Renal cortex interstitium (tissue), 15 donors: ENCODE measurements around the gene PSMD8. TPM values are rescaled to one million over a fixed set of nuclear protein-coding genes. Genes with fewer than 3 reads are reported as not detected.
"Not testable (repeated sequence)": the region's sequence is repeated elsewhere in the genome, so short reads cannot be mapped to it uniquely, and the experiment has no call there.

Experiments
- DNase-seq, 11 donors: peaks; one replicate each; pipeline ENCODE4 v3.0.0-alpha.2; 2013; ENCODE audit warnings: low read depth in 9 of 11, low spot score in 4 of 11; ENCODE audit errors: extremely low read depth in 1 of 11
- long read RNA-seq, 16 experiments: transcript quantifications; one replicate each; lab custom pipeline, GENCODE V29; 2026
- polyA plus RNA-seq, 3 donors: library from polyadenylated mRNA; unstranded; fragments of 120-200 nt; gene quantifications; one replicate each; pipeline ENCODE4 v1.2.1, GENCODE V29; 2013; ENCODE audit not compliant: insufficient read length in 3 of 3

Gene PSMD8
- 100 to 1,000 TPM; 152 to 180 (median 155) TPM for polyA plus RNA-seq
- long read RNA-seq, donor 1, transcript PSMD8-208 (6 exons, 771 nt) = minor isoform, 6 of 102 reads
- long read RNA-seq, donor 1, transcript PSMD8-201 (7 exons, 1,553 nt) = major isoform, 70 of 102 reads
- long read RNA-seq, donor 1, partial matches to known transcripts = 25 of 102 reads
- long read RNA-seq, donor 1, other reads (novel, unspliced or antisense) = 0 of 102 reads
- long read RNA-seq, donor 2, transcript PSMD8-208 (6 exons, 771 nt) = minor isoform, 8 of 117 reads
- long read RNA-seq, donor 2, transcript PSMD8-201 (7 exons, 1,553 nt) = major isoform, 86 of 117 reads
- long read RNA-seq, donor 2, partial matches to known transcripts = 23 of 117 reads
- long read RNA-seq, donor 2, other reads (novel, unspliced or antisense) = 0 of 117 reads
- long read RNA-seq, donor 3, transcript PSMD8-201 (7 exons, 1,553 nt) = major isoform, 133 of 208 reads
- long read RNA-seq, donor 3, transcript PSMD8-208 (6 exons, 771 nt) = minor isoform, 9 of 208 reads
- long read RNA-seq, donor 3, partial matches to known transcripts = 65 of 208 reads
- long read RNA-seq, donor 3, other reads (novel, unspliced or antisense) = 0 of 208 reads
- long read RNA-seq, donor 4, transcript PSMD8-201 (7 exons, 1,553 nt) = major isoform, 82 of 127 reads
- long read RNA-seq, donor 4, transcript PSMD8-208 (6 exons, 771 nt) = minor isoform, 7 of 127 reads
- long read RNA-seq, donor 4, partial matches to known transcripts = 38 of 127 reads
- long read RNA-seq, donor 4, other reads (novel, unspliced or antisense) = 0 of 127 reads
- long read RNA-seq, donor 5, transcript PSMD8-201 (7 exons, 1,553 nt) = major isoform, 163 of 222 reads
- long read RNA-seq, donor 5, partial matches to known transcripts = 53 of 222 reads
- long read RNA-seq, donor 5, other reads (novel, unspliced or antisense) = 0 of 222 reads
- long read RNA-seq, donor 6, transcript PSMD8-201 (7 exons, 1,553 nt) = major isoform, 64 of 117 reads
- long read RNA-seq, donor 6, transcript PSMD8-208 (6 exons, 771 nt) = minor isoform, 8 of 117 reads
- long read RNA-seq, donor 6, partial matches to known transcripts = 44 of 117 reads
- long read RNA-seq, donor 6, other reads (novel, unspliced or antisense) = 0 of 117 reads
- long read RNA-seq, donor 7, transcript PSMD8-208 (6 exons, 771 nt) = minor isoform, 6 of 154 reads
- long read RNA-seq, donor 7, transcript PSMD8-201 (7 exons, 1,553 nt) = major isoform, 110 of 154 reads
- long read RNA-seq, donor 7, partial matches to known transcripts = 38 of 154 reads
- long read RNA-seq, donor 7, other reads (novel, unspliced or antisense) = 0 of 154 reads
- long read RNA-seq, donor 8, transcript PSMD8-208 (6 exons, 771 nt) = minor isoform, 14 of 239 reads
- long read RNA-seq, donor 8, transcript PSMD8-201 (7 exons, 1,553 nt) = major isoform, 159 of 239 reads
- long read RNA-seq, donor 8, partial matches to known transcripts = 66 of 239 reads
- long read RNA-seq, donor 8, other reads (novel, unspliced or antisense) = 0 of 239 reads
- long read RNA-seq, donor 9, transcript PSMD8-201 (7 exons, 1,553 nt) = major isoform, 104 of 154 reads
- long read RNA-seq, donor 9, partial matches to known transcripts = 46 of 154 reads
- long read RNA-seq, donor 9, other reads (novel, unspliced or antisense) = 0 of 154 reads
- long read RNA-seq, donor 10, transcript PSMD8-208 (6 exons, 771 nt) = minor isoform, 7 of 153 reads
- long read RNA-seq, donor 10, transcript PSMD8-201 (7 exons, 1,553 nt) = major isoform, 94 of 153 reads
- long read RNA-seq, donor 10, partial matches to known transcripts = 51 of 153 reads
- long read RNA-seq, donor 10, other reads (novel, unspliced or antisense) = 0 of 153 reads
- long read RNA-seq, donor 11, transcript PSMD8-201 (7 exons, 1,553 nt) = major isoform, 85 of 133 reads
- long read RNA-seq, donor 11, transcript PSMD8-208 (6 exons, 771 nt) = minor isoform, 5 of 133 reads
- long read RNA-seq, donor 11, partial matches to known transcripts = 43 of 133 reads
- long read RNA-seq, donor 11, other reads (novel, unspliced or antisense) = 0 of 133 reads
- long read RNA-seq, donor 12, transcript PSMD8-201 (7 exons, 1,553 nt) = major isoform, 55 of 68 reads
- long read RNA-seq, donor 12, partial matches to known transcripts = 10 of 68 reads
- long read RNA-seq, donor 12, other reads (novel, unspliced or antisense) = 0 of 68 reads
- long read RNA-seq, donor 13, transcript PSMD8-208 (6 exons, 771 nt) = minor isoform, 18 of 257 reads
- long read RNA-seq, donor 13, transcript PSMD8-201 (7 exons, 1,553 nt) = major isoform, 157 of 257 reads
- long read RNA-seq, donor 13, partial matches to known transcripts = 82 of 257 reads
- long read RNA-seq, donor 13, other reads (novel, unspliced or antisense) = 0 of 257 reads
- long read RNA-seq, donor 14, transcript PSMD8-201 (7 exons, 1,553 nt) = major isoform, 115 of 145 reads
- long read RNA-seq, donor 14, partial matches to known transcripts = 25 of 145 reads
- long read RNA-seq, donor 14, other reads (novel, unspliced or antisense) = 0 of 145 reads
- long read RNA-seq, donor 15, transcript PSMD8-201 (7 exons, 1,553 nt) = major isoform, 45 of 75 reads
- long read RNA-seq, donor 15, partial matches to known transcripts = 26 of 75 reads
- long read RNA-seq, donor 15, other reads (novel, unspliced or antisense) = 0 of 75 reads
- long read RNA-seq, donor 16, transcript PSMD8-208 (6 exons, 771 nt) = minor isoform, 9 of 408 reads
- long read RNA-seq, donor 16, transcript PSMD8-201 (7 exons, 1,553 nt) = major isoform, 281 of 408 reads
- long read RNA-seq, donor 16, partial matches to known transcripts = 117 of 408 reads
- long read RNA-seq, donor 16, other reads (novel, unspliced or antisense) = 0 of 408 reads

DNA sequence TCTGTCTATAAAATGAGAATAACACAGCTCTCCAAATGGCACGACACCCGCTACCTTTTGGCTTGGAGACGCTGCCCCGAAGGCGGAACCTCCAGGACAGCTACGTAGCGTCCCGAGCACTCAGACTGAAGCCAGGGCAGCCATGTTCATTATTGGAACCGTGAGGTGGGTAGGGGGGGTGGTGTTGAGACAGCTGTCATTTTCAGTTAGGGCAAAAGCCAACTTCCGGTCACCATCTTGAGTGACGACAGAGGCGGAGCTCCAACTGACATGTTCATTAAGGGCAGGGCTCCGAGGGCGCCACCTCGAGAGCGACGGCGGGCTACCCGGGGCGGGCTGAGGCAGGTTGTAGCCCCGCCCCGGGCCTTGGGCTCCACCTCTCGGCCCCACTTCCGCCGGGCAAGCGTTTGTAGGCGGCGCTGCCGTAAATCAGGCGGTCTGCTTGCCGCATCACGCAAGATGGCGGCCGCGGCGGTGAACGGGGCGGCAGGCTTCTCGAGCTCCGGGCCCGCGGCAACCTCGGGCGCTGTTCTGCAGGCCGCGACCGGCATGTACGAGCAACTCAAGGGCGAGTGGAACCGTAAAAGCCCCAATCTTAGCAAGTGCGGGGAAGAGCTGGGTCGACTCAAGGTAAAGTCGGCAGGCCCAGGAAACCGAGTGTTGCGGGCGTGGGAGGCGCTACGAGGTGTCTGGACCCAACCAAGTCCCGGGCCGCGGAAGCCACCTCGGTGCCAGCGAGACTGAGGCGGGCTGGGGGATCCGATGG lies at the start of gene PSMD8:
TSS of gene PSMD8 (plus strand) at position 240 of the 766 bp plus-strand sequence. CDS start at position 271, 31 bp downstream.
- DNase-seq = peak; percentile 94 to 99 (median 98)

DNA sequence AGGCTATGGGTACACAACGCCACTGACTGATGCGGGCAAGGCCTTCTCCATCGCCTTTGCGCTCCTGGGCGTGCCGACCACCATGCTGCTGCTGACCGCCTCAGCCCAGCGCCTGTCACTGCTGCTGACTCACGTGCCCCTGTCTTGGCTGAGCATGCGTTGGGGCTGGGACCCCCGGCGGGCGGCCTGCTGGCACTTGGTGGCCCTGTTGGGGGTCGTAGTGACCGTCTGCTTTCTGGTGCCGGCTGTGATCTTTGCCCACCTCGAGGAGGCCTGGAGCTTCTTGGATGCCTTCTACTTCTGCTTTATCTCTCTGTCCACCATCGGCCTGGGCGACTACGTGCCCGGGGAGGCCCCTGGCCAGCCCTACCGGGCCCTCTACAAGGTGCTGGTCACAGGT lies 47.8 kb upstream of the PSMD8 start:
- DNase-seq = no peak

DNA sequence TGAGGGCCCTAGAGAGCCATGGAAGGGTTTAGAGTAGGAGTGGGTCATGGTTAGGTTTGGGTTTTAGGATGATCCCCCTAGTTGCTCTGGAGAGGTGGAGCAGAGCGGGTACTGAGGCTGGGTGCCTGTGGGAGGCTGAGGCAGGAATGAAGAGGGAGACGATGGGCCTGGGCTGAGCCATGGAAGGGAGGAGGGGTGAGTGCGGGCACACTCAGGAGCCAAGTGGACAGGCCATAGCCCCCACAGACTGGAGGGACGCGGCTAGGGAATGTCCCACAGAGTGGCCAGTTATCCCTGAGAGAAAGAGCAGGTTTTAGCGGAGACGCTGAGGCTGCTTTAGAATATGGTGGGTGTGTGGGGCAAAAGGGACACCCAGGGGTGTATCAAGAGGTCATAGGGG lies 44.7 kb upstream of the PSMD8 start:
- DNase-seq = no peak

DNA sequence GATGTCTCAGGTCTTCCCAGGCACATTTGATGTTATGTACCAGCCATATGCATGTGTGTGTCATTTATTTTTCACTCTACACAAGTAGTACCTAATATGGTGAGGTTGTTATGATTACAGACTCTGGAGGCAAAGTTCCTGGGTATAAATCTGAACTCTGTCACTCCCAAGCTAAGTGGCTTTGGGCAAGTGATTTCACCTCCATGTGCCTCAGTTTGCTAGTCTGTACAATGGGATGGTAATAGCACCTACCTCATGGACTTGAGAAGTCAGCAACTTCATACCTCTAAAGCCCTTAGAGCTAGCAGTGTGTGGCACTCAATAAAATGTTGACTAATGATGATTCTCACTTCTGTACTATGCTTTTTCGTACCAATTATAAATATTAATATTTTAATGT lies 42.6 kb upstream of the PSMD8 start:
- DNase-seq = no peak

DNA sequence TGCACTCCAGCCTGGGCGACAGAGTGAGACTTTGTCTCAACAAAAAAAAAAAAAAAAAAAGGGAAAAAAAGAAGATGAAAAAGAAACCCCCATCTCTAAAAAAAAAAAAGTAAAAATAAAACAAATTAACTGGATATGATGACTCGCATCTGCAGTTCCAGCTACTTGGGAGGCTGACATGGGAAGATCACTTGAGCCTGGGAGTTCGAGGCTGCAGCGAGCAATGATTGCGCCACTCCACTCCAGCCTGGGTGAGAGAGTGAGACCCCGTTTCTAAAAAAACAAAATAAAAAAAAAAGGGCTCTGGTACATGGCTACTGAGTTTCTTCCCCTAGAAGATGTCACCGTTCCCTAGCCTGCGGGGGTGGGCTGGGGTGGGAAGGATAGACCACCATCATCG lies 41.1 kb upstream of the PSMD8 start:
- DNase-seq = no peak

DNA sequence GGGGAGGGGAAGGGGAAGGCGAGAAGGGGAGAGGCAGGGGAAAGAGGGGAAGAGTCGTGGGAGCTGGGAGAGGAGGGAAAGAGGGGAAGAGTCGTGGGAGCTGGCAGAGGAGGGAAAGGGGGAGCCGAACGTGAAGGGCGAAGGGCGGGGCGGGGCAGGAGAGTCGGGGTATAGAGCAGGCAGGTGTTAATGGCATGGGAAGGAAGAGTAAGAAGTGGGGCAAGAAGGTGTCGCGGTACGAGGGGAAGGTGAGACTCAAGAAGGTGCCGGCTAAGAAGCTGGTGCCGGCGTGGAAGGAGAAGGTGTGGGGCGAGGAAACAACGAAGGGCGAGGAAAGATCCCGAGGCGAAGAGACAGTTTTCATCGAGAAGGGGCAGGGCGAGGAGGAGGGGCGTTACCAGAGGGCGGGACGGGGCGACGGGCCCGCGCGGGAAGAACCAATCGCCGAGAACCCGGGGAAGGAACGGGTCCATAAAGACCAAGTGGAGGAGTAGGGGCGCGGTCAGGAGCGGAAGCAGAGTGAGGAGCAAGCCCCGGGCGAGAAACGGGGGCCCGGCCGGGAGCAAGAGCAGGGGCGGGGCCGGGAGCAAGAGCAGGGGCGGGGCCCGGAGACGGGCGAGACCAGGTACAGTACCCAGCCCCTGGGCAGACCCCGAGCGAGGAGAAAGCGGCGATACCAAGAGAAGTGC lies 38.3 kb upstream of the PSMD8 start:
- peak; percentile 70 to 91 (median 83) for DNase-seq

DNA sequence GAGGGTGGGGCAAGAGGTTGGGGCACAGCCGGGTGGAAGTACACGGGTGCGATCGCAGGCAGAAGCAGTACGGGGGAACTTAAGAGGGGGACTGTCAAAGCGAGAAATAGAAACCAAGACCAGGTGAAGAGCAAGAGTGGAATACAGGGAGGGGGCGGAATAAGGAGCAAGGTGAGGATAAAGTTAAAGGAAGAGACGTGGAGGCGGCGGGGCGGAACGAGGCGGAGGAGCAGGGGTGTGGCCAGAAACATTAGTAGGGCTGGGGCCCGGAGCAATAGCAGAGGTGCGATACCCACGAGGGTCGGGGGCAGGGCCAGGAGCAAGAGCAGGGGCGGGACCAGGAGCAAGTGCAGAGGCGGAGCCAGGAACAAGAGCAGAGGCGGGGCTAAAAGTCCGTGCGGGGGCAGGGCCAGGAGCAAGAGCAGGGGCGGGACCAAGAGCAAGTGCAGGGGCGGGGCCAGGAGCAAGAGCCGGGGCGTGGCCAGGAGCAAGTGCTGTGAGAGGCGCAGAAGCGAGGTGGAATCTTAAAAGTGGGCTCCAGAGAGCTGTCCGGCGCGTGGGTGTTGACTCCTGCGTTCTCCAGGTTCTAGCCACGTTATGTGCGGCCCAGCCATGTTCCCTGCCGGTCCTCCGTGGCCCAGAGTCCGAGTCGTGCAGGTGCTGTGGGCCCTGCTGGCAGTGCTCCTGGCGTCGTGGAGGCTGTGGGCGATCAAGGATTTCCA lies 37.6 kb upstream of the PSMD8 start:
- DNase-seq = peak; percentile 63 to 91 (median 82)

DNA sequence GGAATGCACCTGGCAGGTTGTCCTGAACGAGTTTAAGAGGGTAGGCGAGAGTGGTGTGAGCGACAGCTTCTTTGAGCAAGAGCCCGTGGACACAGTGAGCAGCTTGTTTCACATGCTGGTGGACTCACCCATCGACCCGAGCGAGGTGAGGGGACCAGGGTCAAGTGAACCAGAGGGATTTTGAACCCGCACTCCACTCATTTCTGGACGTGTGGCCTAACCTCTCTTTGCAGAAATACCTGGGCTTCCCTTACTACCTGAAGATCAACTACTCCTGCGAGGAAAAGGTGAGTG lies 37.1 kb upstream of the PSMD8 start:
- no peak for DNase-seq

DNA sequence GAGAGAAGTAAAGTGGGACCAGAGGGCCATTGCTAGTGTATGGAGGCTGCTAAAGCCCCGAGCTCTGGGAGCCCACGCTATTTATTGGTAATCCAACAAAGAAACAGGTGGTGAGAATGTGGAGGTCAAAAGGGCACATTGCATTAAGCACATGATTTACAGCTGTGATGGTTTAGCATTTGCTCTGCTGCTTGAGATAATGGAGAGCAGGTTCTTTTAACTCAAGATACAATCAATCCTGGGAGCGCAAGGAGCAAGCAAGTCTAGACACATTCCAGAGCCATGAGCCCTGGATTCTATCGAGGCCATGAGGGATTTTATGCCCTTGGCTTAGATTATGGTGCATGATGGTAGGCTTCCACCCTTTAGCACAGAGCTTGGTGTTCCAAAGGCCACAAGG lies 35.4 kb upstream of the PSMD8 start:
- not testable (repeated sequence) for DNase-seq

DNA sequence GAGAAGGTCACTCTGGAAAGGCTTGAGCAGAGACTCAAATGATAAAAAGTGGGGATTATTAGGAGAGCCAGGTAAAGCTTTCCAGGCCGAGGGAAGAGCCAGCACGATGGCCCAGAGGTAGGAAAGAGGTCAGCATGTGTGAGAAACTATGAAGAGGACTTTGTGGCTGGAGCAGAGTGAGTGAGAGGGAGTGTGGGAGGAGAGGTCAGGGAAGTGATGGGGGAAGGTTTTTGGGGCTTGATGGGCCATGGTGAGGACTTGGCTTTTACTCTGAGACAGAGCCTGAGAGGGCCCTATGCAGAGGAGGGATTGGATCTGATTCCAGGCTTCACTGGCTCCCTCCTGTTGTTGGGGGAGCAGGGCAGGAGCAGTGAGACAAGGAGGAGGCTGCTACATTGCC lies 33.4 kb upstream of the PSMD8 start:
- DNase-seq = no peak

DNA sequence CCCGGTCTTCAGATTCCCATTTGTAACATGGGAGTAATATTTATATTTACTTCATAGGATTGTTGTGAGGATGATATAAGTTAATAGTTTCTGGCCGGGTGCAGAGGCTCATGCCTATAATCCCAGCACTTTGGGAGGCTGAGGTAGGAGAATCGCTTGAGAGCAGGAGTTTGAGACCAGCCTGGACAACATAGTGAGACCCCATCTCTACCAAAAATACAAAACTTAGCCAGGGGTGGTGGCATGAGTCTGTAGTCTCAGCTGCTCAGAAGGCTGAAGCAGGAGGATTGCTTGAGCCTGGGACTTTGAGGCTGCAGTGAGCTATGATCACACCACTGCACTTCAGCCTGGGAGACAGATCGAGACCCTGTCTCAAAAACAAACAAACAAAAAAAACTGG lies 27.5 kb upstream of the PSMD8 start:
- no peak for DNase-seq

DNA sequence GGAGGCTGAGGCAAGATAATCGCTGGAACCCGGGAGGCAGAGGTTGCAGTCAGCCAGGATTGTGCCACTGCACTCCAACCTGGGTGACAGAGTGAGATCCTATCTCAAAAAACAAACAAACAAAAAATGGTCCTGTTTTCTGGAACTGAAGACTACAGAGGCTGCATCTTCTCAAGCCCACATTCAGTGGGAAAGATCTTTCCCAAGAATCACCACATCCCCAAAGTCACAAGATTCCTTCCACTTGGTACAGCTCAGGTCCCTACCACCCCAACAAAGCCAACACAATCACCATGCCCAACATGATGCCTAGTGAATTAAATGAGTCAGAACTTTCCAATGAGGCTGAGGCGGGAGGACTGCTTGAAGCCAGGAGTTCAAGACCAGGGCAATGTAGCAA lies 23.5 kb upstream of the PSMD8 start:
- DNase-seq = no peak

DNA sequence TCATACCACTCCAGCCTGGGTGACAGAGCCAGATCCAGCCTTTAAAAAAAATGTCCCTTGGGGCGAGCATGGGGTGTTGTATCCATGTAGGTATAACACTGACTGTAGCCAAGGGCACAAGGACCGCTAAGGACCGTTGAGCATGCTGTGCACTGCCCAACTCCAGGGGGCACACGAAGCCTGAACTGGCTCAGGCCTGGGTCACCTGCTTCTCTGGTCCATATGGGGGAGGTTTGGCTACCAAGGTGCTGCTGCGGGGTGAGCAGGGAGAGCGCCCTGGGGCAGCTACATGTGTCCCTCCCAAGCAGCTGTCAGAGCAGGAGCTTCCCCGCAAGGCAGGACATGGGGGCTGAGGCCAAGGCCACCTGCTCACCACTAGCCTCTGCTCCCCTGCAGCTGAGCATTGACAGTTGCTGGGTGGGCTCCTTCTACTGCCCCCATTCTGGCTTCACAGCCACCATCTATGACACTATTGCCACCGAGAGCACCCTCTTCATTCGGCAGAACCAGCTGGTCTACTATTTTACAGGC lies 22.4 kb upstream of the PSMD8 start:
- no peak for DNase-seq

DNA sequence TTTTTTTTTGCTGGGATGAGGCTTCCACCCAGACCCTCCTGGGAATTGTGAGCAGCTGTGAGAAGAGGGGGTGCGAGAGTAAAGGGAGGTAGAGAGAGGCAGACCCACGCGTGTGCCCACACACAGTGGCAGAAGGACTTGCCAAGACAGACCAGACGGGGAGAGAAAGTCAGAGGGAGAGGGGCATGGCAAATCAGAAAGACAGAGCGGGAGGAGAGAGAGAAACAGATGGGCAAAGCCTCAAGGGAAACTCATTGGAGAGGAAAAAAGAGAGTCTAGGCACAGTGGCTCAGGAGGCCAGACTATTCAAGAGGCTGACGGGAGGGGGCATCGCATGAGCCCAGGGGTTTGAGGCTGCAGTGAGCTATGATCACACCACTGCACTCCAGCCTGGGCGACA lies 21.8 kb upstream of the PSMD8 start:
- DNase-seq = no peak
